IPS-18a (cell line): ENCODE results near the gene HS6ST3.

Experiments used
- H3K27ac ChIP-seq: one replicate; pipeline ENCODE4 v1.5.1; 2013; ENCODE audit warnings: low read length
- H3K27me3 ChIP-seq: one replicate; pipeline ENCODE4 v1.6.1; 2013; ENCODE audit warnings: mild to moderate bottlenecking, low read length; ENCODE audit not compliant: control insufficient read depth, insufficient read depth
- H3K36me3 ChIP-seq: one replicate; pipeline ENCODE4 v1.6.1; 2013; ENCODE audit warnings: low read depth, low read length; ENCODE audit not compliant: control insufficient read depth
- H3K4me1 ChIP-seq: one replicate; pipeline ENCODE4 v1.6.1; 2013; ENCODE audit warnings: low read depth, low read length; ENCODE audit not compliant: control insufficient read depth
- H3K4me3 ChIP-seq: one replicate; pipeline ENCODE4 v1.5.1; 2013; ENCODE audit warnings: low read length
- H3K9ac ChIP-seq: one replicate; pipeline ENCODE4 v1.6.1; 2013; ENCODE audit warnings: mild to moderate bottlenecking, low read length, moderate library complexity
- H3K9me3 ChIP-seq: one replicate; pipeline ENCODE4 v1.6.1; 2013; ENCODE audit warnings: low read depth, low read length; ENCODE audit not compliant: control insufficient read depth

The HS6ST3 gene

GRCh38 chr13:96273196-96273595, 183.3 kb downstream of the HS6ST3 start:
- Histone ChIP-seq H3K4me3 (no peak overlapping the region), H3K27me3 (no peaks in the 10 kb centered on the region), H3K9ac (no peak overlapping the region), H3K9me3 (no peaks in the 10 kb centered on the region), H3K4me1 (peaks cover 8% of the 10 kb centered on the region), H3K27ac (no peak overlapping the region), H3K36me3 (no peaks in the 10 kb centered on the region)

GRCh38 chr13:96274046-96274445, 184.1 kb downstream of the HS6ST3 start:
- H3K4me3 ChIP-seq = no peak overlapping the region
- no peaks in the 10 kb centered on the region for H3K9me3 ChIP-seq
- no peak overlapping the region for H3K9ac ChIP-seq
- H3K4me1 ChIP-seq = peaks cover 8% of the 10 kb centered on the region
- H3K27ac ChIP-seq = no peak overlapping the region
- no peaks in the 10 kb centered on the region for H3K27me3 ChIP-seq
- H3K36me3 ChIP-seq = no peaks in the 10 kb centered on the region

- Histone ChIP-seq H3K27me3 (no peaks in the 10 kb centered on the region), H3K36me3 (no peaks in the 10 kb centered on the region), H3K4me3 (no peak overlapping the region)
These were observed 190.0 kb downstream of the HS6ST3 start for GRCh38 chr13:96279904-96280303.

GRCh38 chr13:96284971-96285370, 195.1 kb downstream of the HS6ST3 start:
- H3K36me3 ChIP-seq = no peaks in the 10 kb centered on the region
- no peaks in the 10 kb centered on the region for H3K4me1 ChIP-seq
- H3K4me3 ChIP-seq = no peak overlapping the region
- no peaks in the 10 kb centered on the region for H3K9me3 ChIP-seq
- no peak overlapping the region for H3K9ac ChIP-seq
- no peak overlapping the region for H3K27ac ChIP-seq
- H3K27me3 ChIP-seq = no peaks in the 10 kb centered on the region

More at GRCh38 chr13:96279904-96280303, 190.0 kb downstream of the HS6ST3 start:
- Histone ChIP-seq H3K9me3 (no peaks in the 10 kb centered on the region), H3K27ac (no peak overlapping the region), H3K9ac (no peak overlapping the region), H3K4me1 (peaks cover 4% of the 10 kb centered on the region)

GRCh38 chr13:96285729-96286128, 195.8 kb downstream of the HS6ST3 start:
- Histone ChIP-seq H3K4me1 (no peaks in the 10 kb centered on the region), H3K9me3 (no peaks in the 10 kb centered on the region), H3K4me3 (no peak overlapping the region), H3K27ac (no peak overlapping the region), H3K9ac (no peak overlapping the region), H3K36me3 (no peaks in the 10 kb centered on the region), H3K27me3 (no peaks in the 10 kb centered on the region)

GRCh38 chr13:96294930-96295881, 205.3 kb downstream of the HS6ST3 start:
- H3K36me3 ChIP-seq = no peaks in the 10 kb centered on the region
- no peaks in the 10 kb centered on the region for H3K9me3 ChIP-seq
- peaks cover 48% of the 10 kb centered on the region for H3K4me1 ChIP-seq
- H3K9ac ChIP-seq = no peak overlapping the region
- H3K4me3 ChIP-seq = peak overlapping the region; percentile 37
- H3K27ac ChIP-seq = peak overlapping the region; percentile 88
- no peaks in the 10 kb centered on the region for H3K27me3 ChIP-seq

GRCh38 chr13:96297360-96297759, 207.5 kb downstream of the HS6ST3 start:
- H3K27me3 ChIP-seq = no peaks in the 10 kb centered on the region
- H3K9me3 ChIP-seq = no peaks in the 10 kb centered on the region
- H3K4me1 ChIP-seq = peaks cover 44% of the 10 kb centered on the region
- no peak overlapping the region for H3K4me3 ChIP-seq
- no peak overlapping the region for H3K27ac ChIP-seq
- H3K36me3 ChIP-seq = no peaks in the 10 kb centered on the region
- H3K9ac ChIP-seq = no peak overlapping the region

- H3K27me3 ChIP-seq = no peaks in the 10 kb centered on the region
- no peak overlapping the region for H3K4me3 ChIP-seq
- peaks cover 39% of the 10 kb centered on the region for H3K4me1 ChIP-seq
- H3K36me3 ChIP-seq = no peaks in the 10 kb centered on the region
- no peak overlapping the region for H3K9ac ChIP-seq
- H3K27ac ChIP-seq = no peak overlapping the region
- H3K9me3 ChIP-seq = no peaks in the 10 kb centered on the region
These were observed 209.3 kb downstream of the HS6ST3 start for GRCh38 chr13:96299235-96299634.

GRCh38 chr13:96308568-96308967, 218.7 kb downstream of the HS6ST3 start:
- Histone ChIP-seq H3K27ac (no peak overlapping the region), H3K4me1 (no peaks in the 10 kb centered on the region), H3K9ac (no peak overlapping the region), H3K27me3 (no peaks in the 10 kb centered on the region), H3K9me3 (no peaks in the 10 kb centered on the region), H3K4me3 (no peak overlapping the region), H3K36me3 (no peaks in the 10 kb centered on the region)

- no peak overlapping the region for H3K9ac ChIP-seq
- H3K27ac ChIP-seq = no peak overlapping the region
- no peaks in the 10 kb centered on the region for H3K9me3 ChIP-seq
- no peak overlapping the region for H3K4me3 ChIP-seq
- H3K36me3 ChIP-seq = no peaks in the 10 kb centered on the region
- H3K4me1 ChIP-seq = no peaks in the 10 kb centered on the region
- H3K27me3 ChIP-seq = no peaks in the 10 kb centered on the region
These were observed 225.1 kb downstream of the HS6ST3 start for GRCh38 chr13:96314974-96315373.

GRCh38 chr13:96338030-96338429, 248.1 kb downstream of the HS6ST3 start:
- no peaks in the 10 kb centered on the region for H3K27me3 ChIP-seq
- no peak overlapping the region for H3K9ac ChIP-seq
- H3K4me1 ChIP-seq = no peaks in the 10 kb centered on the region
- no peaks in the 10 kb centered on the region for H3K9me3 ChIP-seq
- no peak overlapping the region for H3K4me3 ChIP-seq
- H3K36me3 ChIP-seq = no peaks in the 10 kb centered on the region
- H3K27ac ChIP-seq = no peak overlapping the region

- H3K9ac ChIP-seq = no peak overlapping the region
- H3K36me3 ChIP-seq = no peaks in the 10 kb centered on the region
- H3K27me3 ChIP-seq = no peaks in the 10 kb centered on the region
- no peak overlapping the region for H3K4me3 ChIP-seq
- no peaks in the 10 kb centered on the region for H3K4me1 ChIP-seq
- H3K27ac ChIP-seq = no peak overlapping the region
- no peaks in the 10 kb centered on the region for H3K9me3 ChIP-seq
These were observed 252.4 kb downstream of the HS6ST3 start for GRCh38 chr13:96342286-96342685.
